A673 (cell line): Measurements from ENCODE around the gene UBAP2L.

Source experiments
- CTCF ChIP-seq: fragments of 300-800, 200-600 bp; sonication (generic); conservative IDR thresholded peaks from 2 replicates; pipeline ENCODE4 v1.5.1; 2017; ENCODE audit warnings: low read depth, mild to moderate bottlenecking, antibody characterized with exemption, low read length, moderate library complexity, mixed read lengths
- EZH2 ChIP-seq: fragments of 200-600 bp; sonication (generic); IDR thresholded peaks from 2 replicates; pipeline ENCODE4 v1.6.1; 2017; ENCODE audit warnings: borderline replicate concordance, low read depth, mild to moderate bottlenecking, mixed read lengths, antibody characterized with exemption, low read length; ENCODE audit not compliant: poor library complexity, severe bottlenecking

GRCh38 chr1:154183046-154183915, 37.5 kb upstream of the UBAP2L start:
- TF ChIP-seq CTCF (no peak), EZH2 (no peak)
